SHP77 (cell line): ENCODE measurements around the gene NRARP.
"Not testable (repeated sequence)": the region's sequence is repeated elsewhere in the genome, so short reads cannot be mapped to it uniquely, and the experiment has no call there.

Experiments used
- DNase-seq, 2 experiments: peaks; one replicate each; lab custom pipeline; 2025; lab: John Stamatoyannopoulos, UW

NRARP gene

GRCh38 chr9:137302118-137302448 is at the start of gene NRARP:
Gene NRARP, minus strand, starts transcription at chr9:137302271. Its CDS starts 343 bp downstream, at chr9:137301928.
- DNase-seq = peak; percentile 63 to 84

- DNase-seq = no peak
Observed at GRCh38 chr9:137350696-137351584, 48.9 kb upstream of the NRARP start.

- DNase-seq = no peak
Observed at GRCh38 chr9:137349471-137350033, 47.5 kb upstream of the NRARP start.

GRCh38 chr9:137348769-137349470 is 46.8 kb upstream of the NRARP start:
- DNase-seq = no peak

- no peak for DNase-seq
Observed at GRCh38 chr9:137347928-137348327, 45.9 kb upstream of the NRARP start.

- no peak for DNase-seq
Observed at GRCh38 chr9:137342482-137342881, 40.4 kb upstream of the NRARP start.

- no peak for DNase-seq
Observed at GRCh38 chr9:137341227-137341626, 39.2 kb upstream of the NRARP start.

- not testable (repeated sequence) for DNase-seq
Observed at GRCh38 chr9:137339908-137340462, 37.9 kb upstream of the NRARP start.

GRCh38 chr9:137339045-137339907 is 37.2 kb upstream of the NRARP start:
- DNase-seq = no peak

- no peak for DNase-seq
Observed at GRCh38 chr9:137336735-137337134, 34.7 kb upstream of the NRARP start.

GRCh38 chr9:137333016-137333671 is 31.1 kb upstream of the NRARP start:
- DNase-seq = no peak

- DNase-seq = no peak
Observed at GRCh38 chr9:137331929-137332328, 29.9 kb upstream of the NRARP start.

GRCh38 chr9:137330689-137331088 is 28.6 kb upstream of the NRARP start:
- DNase-seq = no peak

GRCh38 chr9:137329590-137329989 is 27.5 kb upstream of the NRARP start:
- not testable (repeated sequence) for DNase-seq

GRCh38 chr9:137327641-137328550 is 25.8 kb upstream of the NRARP start:
- not testable (repeated sequence) for DNase-seq

- no peak for DNase-seq
Observed at GRCh38 chr9:137326445-137327065, 24.5 kb upstream of the NRARP start.

- no peak for DNase-seq
Observed at GRCh38 chr9:137325799-137326198, 23.7 kb upstream of the NRARP start.

- DNase-seq = no peak
Observed at GRCh38 chr9:137325124-137325523, 23.1 kb upstream of the NRARP start.

GRCh38 chr9:137323531-137324331 is 21.7 kb upstream of the NRARP start:
- no peak for DNase-seq
